Effector CD8-positive, alpha-beta T cell (primary cell): ENCODE results near the gene F8A3.
"Not testable (repeated sequence)": the region's sequence is repeated elsewhere in the genome, so short reads cannot be mapped to it uniquely, and the experiment has no call there.

ENCODE experiments used
- DNase-seq: peaks from one replicate; lab custom pipeline; 2025; lab: John Stamatoyannopoulos, UW
- total RNA-seq, 4 experiments: gene quantifications; one replicate each; lab custom pipeline; 2026; lab: John Stamatoyannopoulos, UW

F8A3 gene
- 0 reads per million in 4 experiments for total RNA-seq

DNA sequence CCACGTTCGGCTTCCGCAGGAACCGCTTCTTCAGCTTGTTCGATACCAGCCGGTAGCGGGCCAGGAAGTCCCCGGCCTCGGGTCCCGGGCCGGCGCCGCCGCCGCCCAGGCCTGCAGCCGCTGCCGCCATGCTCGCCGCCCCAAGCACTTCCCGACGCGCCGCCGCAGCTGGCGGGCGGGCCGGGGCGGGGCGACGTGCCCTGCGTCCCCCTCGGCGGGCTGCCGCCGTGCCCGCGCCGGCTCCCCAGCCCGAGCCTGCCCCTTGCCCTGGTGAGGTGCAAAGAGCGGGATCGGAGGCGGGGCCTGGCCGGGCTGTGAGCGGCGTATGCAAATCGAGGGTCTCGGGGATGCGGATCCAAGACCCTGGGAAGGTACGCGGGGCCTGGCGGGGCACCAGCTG, at the start of gene F8A3:
Gene F8A3, minus strand, starts transcription at position 150 of the 400 bp plus-strand sequence. Its CDS starts 20 bp downstream, at position 130.
- not testable (repeated sequence) for DNase-seq

DNA sequence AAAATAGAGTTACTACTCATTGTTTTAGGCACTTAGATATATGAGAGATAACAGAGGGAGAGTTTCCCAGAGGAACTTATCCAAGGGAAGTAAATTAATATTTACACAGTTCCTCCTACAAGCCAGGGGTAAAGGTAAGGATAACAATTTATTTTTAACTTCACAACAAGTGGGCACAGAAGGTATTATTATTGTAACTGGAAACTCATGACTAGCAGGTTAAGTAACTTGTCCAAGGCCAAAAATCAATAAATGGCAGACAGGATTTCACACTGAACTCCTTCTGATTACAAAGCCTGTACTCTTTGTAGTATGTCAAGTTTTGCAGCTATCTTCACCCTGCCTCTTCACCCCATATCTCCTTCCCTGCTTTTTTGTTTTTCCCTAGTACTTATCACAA, 46.9 kb upstream of the F8A3 start:
- DNase-seq: no peak

DNA sequence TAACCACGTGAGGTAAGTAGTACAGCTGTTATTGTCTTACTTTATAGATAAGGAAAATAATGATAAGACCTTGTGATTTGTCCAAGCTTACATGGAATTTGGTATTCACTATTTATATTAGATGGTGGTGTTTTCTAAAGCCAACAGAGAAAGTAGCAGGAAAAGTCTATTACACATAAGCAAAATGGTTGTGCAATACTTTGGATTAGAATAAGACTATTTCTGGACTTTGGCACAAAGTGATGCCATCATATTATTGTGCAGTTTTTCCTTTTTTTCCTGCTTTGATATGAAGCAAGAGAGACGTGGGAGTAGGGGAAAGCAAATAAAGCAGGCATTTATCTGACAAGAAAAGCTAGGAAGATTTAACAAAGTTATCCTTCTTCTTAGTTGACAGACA, 36.7 kb upstream of the F8A3 start:
- DNase-seq: not testable (repeated sequence)

DNA sequence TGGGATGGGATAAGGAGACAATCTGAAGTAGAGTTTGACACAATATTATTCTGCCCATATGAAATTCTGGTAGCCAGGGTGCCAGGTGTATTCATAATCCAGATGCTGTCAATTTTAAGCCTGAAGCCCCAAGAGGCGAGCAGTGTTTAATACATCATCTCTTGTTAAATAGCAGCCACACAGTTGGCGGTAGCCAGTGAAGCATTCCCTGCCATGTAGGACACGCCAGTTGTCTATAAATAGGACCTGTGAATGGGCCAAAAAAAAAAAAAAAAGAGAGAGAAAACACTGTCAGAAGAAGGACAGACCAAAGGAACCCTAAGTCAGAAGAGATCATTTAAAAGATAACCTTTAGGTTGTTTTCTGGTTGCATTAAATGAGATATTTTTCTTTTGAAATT, 33.0 kb upstream of the F8A3 start:
- DNase-seq: not testable (repeated sequence)

DNA sequence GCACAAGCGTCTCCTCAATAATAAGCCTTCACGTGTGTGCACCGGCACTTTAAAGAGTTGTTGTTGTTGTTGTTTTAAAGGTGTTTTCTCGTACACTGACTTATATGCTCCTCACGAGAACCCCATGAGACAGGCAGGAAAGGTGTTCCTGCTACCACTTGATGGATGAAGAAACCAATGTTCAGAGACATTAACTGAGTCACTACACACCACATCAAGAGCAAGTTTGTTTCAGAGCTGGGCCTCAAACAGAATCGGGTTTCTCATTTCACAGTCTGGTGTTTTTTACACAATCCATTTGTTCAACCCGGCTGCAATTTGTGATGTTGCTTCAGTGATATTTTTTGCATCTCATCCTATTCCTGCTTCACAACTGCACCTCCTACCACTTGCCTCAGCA, 18.7 kb upstream of the F8A3 start:
- DNase-seq: not testable (repeated sequence)

DNA sequence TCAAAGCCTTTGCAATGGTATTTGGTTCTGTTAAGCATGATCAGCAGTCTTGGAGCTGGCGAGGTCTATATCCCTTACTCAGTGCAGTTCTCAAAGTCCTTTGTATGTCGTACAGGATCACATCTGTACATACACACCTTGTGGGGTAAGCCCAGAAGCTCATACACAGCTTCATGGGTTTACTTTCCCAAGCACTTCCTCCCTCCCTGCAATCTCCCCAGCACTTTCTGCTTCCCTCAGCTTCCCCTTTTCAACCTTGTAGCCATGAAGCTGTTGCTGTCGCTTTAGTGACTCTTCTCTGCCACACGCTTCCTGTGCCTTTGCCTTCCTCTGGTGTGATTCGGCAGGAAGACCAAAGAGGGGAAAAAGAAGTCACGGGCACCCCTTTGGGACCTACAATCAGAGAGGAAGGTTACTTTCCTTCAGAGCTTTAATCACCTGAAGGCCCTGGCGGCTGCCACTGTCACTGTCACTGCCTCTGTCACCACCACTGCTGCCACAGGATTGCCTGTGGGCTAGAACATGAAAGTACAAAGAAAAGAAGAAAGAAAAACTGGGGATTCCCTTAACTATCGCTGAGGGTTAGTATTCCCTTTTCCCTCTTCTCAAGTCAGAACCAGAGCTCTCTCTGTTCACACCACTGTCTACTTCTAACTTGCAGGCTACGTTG, 8.0 kb upstream of the F8A3 start:
- DNase-seq: not testable (repeated sequence)

DNA sequence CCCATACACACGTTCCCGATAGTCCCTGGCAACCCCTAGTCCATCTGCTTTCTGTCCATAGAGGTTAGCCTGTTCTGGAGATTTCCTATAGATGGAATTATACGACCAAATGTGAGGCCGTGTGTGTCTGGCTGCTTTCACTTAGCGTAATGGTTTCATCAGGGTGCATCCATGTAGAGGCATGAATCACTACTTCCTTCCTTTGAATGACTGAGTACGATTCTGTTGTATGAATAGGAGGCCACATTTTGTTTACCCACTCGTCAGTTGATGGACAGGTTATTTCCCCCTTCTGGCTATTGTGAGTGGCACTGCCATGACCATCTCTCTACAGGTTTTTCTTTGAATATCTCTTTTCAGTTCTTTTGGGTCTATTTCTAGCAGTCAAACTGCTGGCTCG, 2.1 kb upstream of the F8A3 start:
- DNase-seq: not testable (repeated sequence)

DNA sequence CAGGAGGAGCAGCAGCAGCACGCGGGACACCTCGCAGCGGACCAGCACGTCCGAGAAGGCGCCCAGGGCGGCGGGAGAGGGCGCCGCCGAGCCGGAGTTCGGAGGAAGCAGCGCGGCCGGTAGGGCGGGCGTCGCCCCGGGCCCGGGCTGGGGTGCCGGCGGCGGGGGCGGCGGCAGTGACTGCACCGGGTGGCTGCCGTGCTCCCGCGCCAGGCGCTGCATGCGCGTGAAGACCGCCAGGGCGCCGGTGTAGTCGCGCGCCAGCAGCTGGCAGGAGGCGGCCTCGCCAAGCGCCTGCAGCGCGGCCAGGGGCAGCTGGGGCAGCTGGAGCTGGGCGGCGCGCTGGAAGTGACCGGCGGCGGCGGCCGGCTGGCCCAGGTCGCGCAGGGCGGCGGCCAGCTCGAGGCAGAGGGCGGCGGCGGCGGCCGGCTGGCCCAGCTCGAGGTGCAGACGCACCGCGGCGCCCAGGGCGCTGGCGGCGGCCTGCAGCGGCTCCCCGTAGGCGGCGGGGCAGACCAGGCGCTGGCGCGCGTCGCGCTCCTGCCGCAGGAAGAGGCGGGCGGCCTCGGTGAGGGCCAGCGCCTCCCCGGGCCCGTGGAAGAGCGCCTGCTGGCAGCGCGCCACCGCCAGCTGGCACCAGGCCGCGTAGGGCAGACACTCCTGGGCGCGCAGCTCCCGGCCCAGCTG, 516 bp downstream of the F8A3 start:
- DNase-seq: not testable (repeated sequence)

DNA sequence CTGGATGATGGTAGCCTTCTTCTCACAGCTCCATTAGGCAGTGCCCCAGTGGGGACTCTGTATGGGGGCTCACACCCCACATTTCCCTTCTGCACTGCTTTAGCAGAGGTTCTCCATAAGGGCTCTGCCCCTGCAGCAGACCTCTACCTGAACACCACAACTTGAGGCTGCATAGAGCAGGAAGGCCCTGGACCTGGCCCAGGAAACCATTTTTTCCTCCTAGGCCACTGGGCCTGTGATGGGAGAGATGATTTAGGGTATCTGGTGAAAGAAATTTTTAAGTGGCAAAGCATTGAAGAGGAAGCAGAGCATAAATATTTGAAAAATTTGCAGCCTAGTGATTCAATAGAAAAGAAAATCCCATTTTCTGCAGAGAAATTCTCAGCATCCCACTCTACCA, 17.3 kb downstream of the F8A3 start:
- no peak for DNase-seq

DNA sequence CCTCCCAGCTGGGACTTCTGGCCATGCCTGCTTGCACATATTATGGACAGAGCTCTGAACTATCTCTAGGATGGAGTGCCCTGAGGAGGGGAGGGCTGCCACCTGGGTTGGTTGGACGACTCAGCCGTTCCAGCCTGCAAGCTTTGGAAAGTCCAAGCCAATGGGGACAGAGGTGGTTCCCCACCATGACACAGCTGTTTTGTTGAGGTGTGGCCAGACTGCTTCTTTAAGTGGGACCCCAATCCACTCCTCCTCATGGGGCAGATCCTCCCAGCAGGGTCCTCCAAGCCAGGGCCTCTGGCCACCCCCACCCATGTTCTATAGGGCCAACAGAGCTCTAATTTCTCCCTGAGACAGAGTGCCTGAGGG, 22.7 kb downstream of the F8A3 start:
- DNase-seq: no peak

DNA sequence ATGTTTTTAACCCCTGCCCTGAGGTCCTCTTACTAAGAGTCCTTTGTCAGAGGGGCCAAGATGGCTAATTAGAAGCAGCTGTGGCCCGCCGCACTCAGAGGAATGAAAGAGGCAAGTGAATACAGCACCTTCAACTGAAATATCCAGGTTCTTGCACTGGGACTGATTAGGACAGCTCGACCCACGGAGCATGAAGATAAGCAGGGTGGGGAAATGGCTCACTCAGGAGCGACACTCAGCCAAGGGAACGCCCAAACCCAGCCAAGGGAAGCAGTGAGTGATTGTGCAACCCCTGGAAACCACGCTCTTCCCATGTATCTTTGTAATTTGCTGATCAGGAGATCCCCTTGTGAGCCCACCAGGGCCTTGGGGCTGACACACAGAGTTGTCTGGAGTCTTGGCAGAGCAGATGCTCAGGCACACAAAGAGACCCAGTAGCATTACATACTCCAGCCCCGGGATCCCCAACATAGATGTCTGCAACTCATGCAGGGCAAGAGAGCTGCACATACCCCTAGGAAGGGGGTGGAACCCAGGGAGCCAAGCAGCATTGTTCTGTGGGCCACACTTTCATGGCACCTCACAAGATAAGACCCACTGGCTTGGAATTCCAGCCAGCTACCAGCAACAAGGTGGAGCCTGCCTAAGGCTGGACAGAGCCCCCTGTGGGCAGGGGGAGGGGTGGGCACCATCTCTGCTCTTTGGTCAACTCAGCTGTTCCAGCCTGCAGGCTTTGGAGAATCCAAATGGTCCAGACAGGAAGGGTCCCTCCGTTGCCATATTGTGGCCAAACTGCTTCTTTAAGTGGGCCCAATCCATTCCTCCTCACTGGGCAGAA, 23.3 kb downstream of the F8A3 start:
- DNase-seq: no peak

DNA sequence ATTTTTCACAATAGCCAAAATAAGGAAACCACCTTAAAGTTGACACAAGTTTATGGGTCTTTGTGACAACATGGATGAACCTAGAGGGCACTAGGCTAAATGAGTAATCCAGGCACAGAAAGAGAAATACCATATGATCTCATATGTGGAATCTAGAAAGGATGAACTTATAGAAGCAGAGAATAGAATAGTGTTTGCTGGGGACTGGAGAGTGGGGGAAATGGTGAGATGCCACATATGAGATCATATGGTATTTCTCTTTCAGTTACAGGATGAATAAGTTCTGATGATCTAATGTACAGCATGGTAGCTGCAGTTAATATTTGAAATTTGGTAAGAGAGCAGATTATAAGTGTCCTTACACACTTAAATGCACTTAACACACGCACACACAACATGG, 40.7 kb downstream of the F8A3 start:
- no peak for DNase-seq
